H1 (cell line): ENCODE results near the gene KAT8. TPM values are rescaled to one million over a fixed set of nuclear protein-coding genes. Genes with fewer than 3 reads are reported as not detected.

Source experiments
- CTCF ChIA-PET: fragments of 300-600 bp; sonication (Branson Sonifier 250); formaldehyde crosslinking; loops from one replicate; lab custom pipeline; 2021; ENCODE audit not compliant: partially characterized antibody; lab: Charles Lee
- POLR2A ChIA-PET: fragments of 300-600 bp; sonication (Branson Sonifier 250); formaldehyde crosslinking; loops from one replicate; lab custom pipeline; 2021; ENCODE audit warnings: inconsistent platforms; ENCODE audit not compliant: partially characterized antibody; lab: Charles Lee
- DNase-seq, 2 experiments: peaks; one replicate each; pipeline versions ENCODE4 v3.0.0 to v3.0.0-alpha.2; 2010 to 2022; ENCODE audit warnings: low spot score in 2 of 2, low read depth in 1 of 2, mixed read lengths in 1 of 2
- FAIRE-seq: peaks from 2 replicates; lab custom pipeline; 2011; peaks lifted over from hg19 to GRCh38; lab: Jason Lieb, UNC
- H2AFZ ChIP-seq: 2 replicates; pipeline ENCODE4 v1.8.1; 2012; ENCODE audit warnings: low read length, inconsistent platforms
- H2AK5ac ChIP-seq: 2 replicates; pipeline ENCODE4 v1.6.1; 2013; ENCODE audit warnings: low read depth, low read length
- H2BK120ac ChIP-seq: replicated peaks from 2 replicates; pipeline ENCODE3; 2013; ENCODE audit warnings: low read depth, low read length, inconsistent platforms
- H2BK12ac ChIP-seq: 2 replicates; pipeline ENCODE4 v1.6.1; 2013; ENCODE audit warnings: low read depth, low read length
- H2BK15ac ChIP-seq: 2 replicates; pipeline ENCODE4 v1.6.1; 2013; ENCODE audit warnings: low read length
- H2BK20ac ChIP-seq: 2 replicates; pipeline ENCODE4 v1.6.1; 2013; ENCODE audit warnings: low read length
- H2BK5ac ChIP-seq: 2 replicates; pipeline ENCODE4 v1.6.1; 2013; ENCODE audit warnings: low read depth, low read length
- H3K14ac ChIP-seq: 2 replicates; pipeline ENCODE4 v1.6.1; 2013; ENCODE audit warnings: inconsistent platforms; ENCODE audit not compliant: insufficient read length
- H3K18ac ChIP-seq: 2 replicates; pipeline ENCODE4 v1.6.1; 2013; ENCODE audit warnings: low read length; ENCODE audit errors: extremely low read depth
- H3K23ac ChIP-seq: 2 replicates; pipeline ENCODE4 v1.6.1; 2013; ENCODE audit warnings: inconsistent platforms; ENCODE audit not compliant: insufficient read length
- H3K23me2 ChIP-seq: 2 replicates; pipeline ENCODE4 v1.6.1; 2013; ENCODE audit warnings: low read depth, low read length
- H3K27ac ChIP-seq: 2 replicates; pipeline ENCODE4 v1.6.1; 2011; ENCODE audit warnings: low read depth, low read length, inconsistent platforms
- H3K27me3 ChIP-seq, 4 experiments: replicated peaks in 1 of 4; 1 replicate in 1 of 4; 2 replicates in 3 of 4; pipeline versions ENCODE4 v1.6.1 to v1.8.1; 2011 to 2013; ENCODE audit warnings: low read length in 3 of 4, mild to moderate bottlenecking in 3 of 4, inconsistent platforms in 2 of 4, mixed read lengths in 2 of 4, moderate library complexity in 1 of 4; ENCODE audit not compliant: control insufficient read depth in 3 of 4, insufficient read depth in 3 of 4; ENCODE audit errors: extremely low read depth in 1 of 4
- H3K36me3 ChIP-seq, 4 experiments: 2 replicates each; pipeline versions ENCODE4 v1.6.1 to v1.8.1; 2011 to 2013; ENCODE audit warnings: mild to moderate bottlenecking in 4 of 4, low read length in 3 of 4, moderate library complexity in 2 of 4, control low read depth in 1 of 4, inconsistent platforms in 1 of 4; ENCODE audit not compliant: insufficient read depth in 4 of 4, control insufficient read depth in 2 of 4
- H3K4ac ChIP-seq: replicated peaks from 2 replicates; pipeline ENCODE3; 2013; ENCODE audit warnings: low read length, low read depth, mixed read lengths, inconsistent platforms; ENCODE audit not compliant: insufficient read length
- H3K4me1 ChIP-seq, 4 experiments: replicated peaks in 1 of 4; 1 replicate in 1 of 4; 2 replicates in 3 of 4; pipeline versions ENCODE4 v1.6.1 to v1.8.1; 2011 to 2013; ENCODE audit warnings: low read length in 3 of 4, inconsistent platforms in 2 of 4, mixed read lengths in 1 of 4; ENCODE audit not compliant: insufficient read depth in 4 of 4, control insufficient read depth in 3 of 4
- H3K4me2 ChIP-seq, 2 experiments: 2 replicates each; pipeline versions ENCODE4 v1.6.1 to v1.8.1; 2011 to 2013; ENCODE audit warnings: low read depth in 2 of 2, low read length in 2 of 2, control low read depth in 1 of 2, inconsistent platforms in 1 of 2, mild to moderate bottlenecking in 1 of 2; ENCODE audit not compliant: insufficient read depth in 1 of 2
- H3K4me3 ChIP-seq, 4 experiments: fragments of 200-600, 300-600 bp in 1 of 4; sonication (generic), shearing (Covaris generic), sonication (Bioruptor Twin) in 1 of 4; 2 replicates each; pipeline versions ENCODE4 v1.5.1 to v1.8.1; 2011 to 2016; ENCODE audit warnings: low read length in 4 of 4, low read depth in 3 of 4, control low read depth in 2 of 4, inconsistent platforms in 2 of 4, mild to moderate bottlenecking in 2 of 4, mixed read lengths in 1 of 4, moderate library complexity in 1 of 4; ENCODE audit not compliant: insufficient read depth in 2 of 4; ENCODE audit errors: extremely low read depth in 1 of 4
- H3K56ac ChIP-seq: replicated peaks from 2 replicates; pipeline ENCODE3; 2013; ENCODE audit warnings: low read depth, mild to moderate bottlenecking, mixed read lengths, low read length, inconsistent platforms; ENCODE audit not compliant: insufficient read length
- H3K79me1 ChIP-seq: 2 replicates; pipeline ENCODE4 v1.6.1; 2013; ENCODE audit warnings: low read depth, low read length, control low read depth
- H3K79me2 ChIP-seq, 2 experiments: 2 replicates each; pipeline versions ENCODE4 v1.6.1 to v1.8.1; 2012 to 2013; ENCODE audit warnings: low read length in 2 of 2, mild to moderate bottlenecking in 2 of 2, inconsistent platforms in 1 of 2; ENCODE audit not compliant: insufficient read depth in 2 of 2, control insufficient read depth in 1 of 2
- H3K9ac ChIP-seq, 4 experiments: replicated peaks in 1 of 4; 1 replicate in 1 of 4; 2 replicates in 3 of 4; pipeline versions ENCODE4 v1.6.1 to v1.8.1; 2011 to 2013; ENCODE audit warnings: low read depth in 3 of 4, low read length in 3 of 4, control low read depth in 2 of 4, mild to moderate bottlenecking in 2 of 4, moderate library complexity in 2 of 4, inconsistent platforms in 1 of 4; ENCODE audit errors: extremely low read depth in 1 of 4
- H3K9me3 ChIP-seq, 2 experiments: 2 replicates each; pipeline versions ENCODE4 v1.6.1 to v1.8.1; 2012 to 2013; ENCODE audit warnings: mild to moderate bottlenecking in 2 of 2, moderate library complexity in 2 of 2, control low read depth in 1 of 2, inconsistent platforms in 1 of 2, low read depth in 1 of 2, low read length in 1 of 2, mixed read lengths in 1 of 2; ENCODE audit not compliant: insufficient read depth in 2 of 2
- H4K20me1 ChIP-seq, 2 experiments: replicated peaks in 1 of 2; 2 replicates each; pipeline versions ENCODE3 to v1.8.1; 2011 to 2013; ENCODE audit warnings: inconsistent platforms in 2 of 2, low read length in 2 of 2, mild to moderate bottlenecking in 1 of 2; ENCODE audit not compliant: insufficient read depth in 2 of 2, control insufficient read depth in 1 of 2
- H4K5ac ChIP-seq: 2 replicates; pipeline ENCODE4 v1.6.1; 2013; ENCODE audit warnings: low read length, low read depth, mixed read lengths, inconsistent platforms; ENCODE audit not compliant: insufficient read length
- H4K8ac ChIP-seq: 2 replicates; pipeline ENCODE4 v1.8.0; 2013; ENCODE audit warnings: mild to moderate bottlenecking, moderate library complexity, low read length, inconsistent platforms; ENCODE audit not compliant: insufficient read depth; ENCODE audit errors: extremely low read depth
- H4K91ac ChIP-seq: replicated peaks from 2 replicates; pipeline ENCODE3; 2013; ENCODE audit warnings: low read length, mixed read lengths, inconsistent platforms; ENCODE audit not compliant: insufficient read length
- ATF2 ChIP-seq: IDR thresholded peaks from 2 replicates; pipeline ENCODE4 v1.6.1; 2012; ENCODE audit warnings: low read length, inconsistent platforms
- CREB1 ChIP-seq: IDR thresholded peaks from 2 replicates; pipeline ENCODE4 v1.6.1; 2012; ENCODE audit warnings: inconsistent platforms
- FOSL1 ChIP-seq: IDR thresholded peaks from 2 replicates; pipeline ENCODE4 v1.6.1; 2011; ENCODE audit warnings: mild to moderate bottlenecking, low read depth, low read length, moderate library complexity; ENCODE audit not compliant: insufficient read depth
- RXRA ChIP-seq: IDR thresholded peaks from 2 replicates; pipeline ENCODE4 v1.6.1; 2011; ENCODE audit warnings: low read depth, mild to moderate bottlenecking, low read length, moderate library complexity; ENCODE audit not compliant: insufficient read depth
- SP4 ChIP-seq: IDR thresholded peaks from 2 replicates; pipeline ENCODE4 v1.6.1; 2012; ENCODE audit warnings: low read length, inconsistent platforms
- TAF7 ChIP-seq: optimal IDR thresholded peaks from 2 replicates; pipeline ENCODE3; 2011; ENCODE audit warnings: low read depth, mild to moderate bottlenecking, inconsistent platforms, low read length, moderate library complexity, borderline replicate concordance
- WGBS, 2 experiments: shearing (Covaris generic) in 1 of 2; methylation state at CpG; one replicate each; pipeline versions ENCODE4 v1.1.6 to v1.1.7; 2013 to 2015; ENCODE audit warnings: low lambda C conversion rate in 2 of 2, mixed read lengths in 2 of 2, inconsistent platforms in 1 of 2, low coverage in 1 of 2, missing lambda C conversion rate in 1 of 2; ENCODE audit not compliant: insufficient replicate concordance in 2 of 2, insufficient coverage in 1 of 2, insufficient read length in 1 of 2; ENCODE audit errors: extremely low coverage in 1 of 2, missing lambda C conversion rate in 1 of 2; 5-methylcytosine and 5-hydroxymethylcytosine counted together
- polyA plus RNA-seq, 7 experiments: library from polyadenylated mRNA; depleted of rRNA in 3 of 7; stranded (reverse) in 5 of 7; unstranded in 2 of 7; fragments of >200 nt in 5 of 7; fragments of 200-250 nt in 2 of 7; gene quantifications; 1 replicate in 5 of 7; 2 replicates in 1 of 7; 4 replicates in 1 of 7; pipeline versions ENCODE4 v1.2.1 to v1.2.3, GENCODE V29; 2011 to 2013; ENCODE audit warnings: missing spikeins in 2 of 7, mixed read lengths in 2 of 7
- total RNA-seq: library from RNA; stranded (reverse); fragmentation: NEBNext Ultra II Directional; extraction: Animal tissue kit (Norgen Biotek cat#: 25700); gene quantifications from 2 replicates; pipeline ENCODE4 v1.2.1, GENCODE V29; 2021

The KAT8 gene
- total and polyA plus RNA-seq, 2 of the 8 experiments (the other 6 are each of a cell fraction or from before 2014, with no cell fraction given) = 52.6 to 61.6 TPM

DNA sequence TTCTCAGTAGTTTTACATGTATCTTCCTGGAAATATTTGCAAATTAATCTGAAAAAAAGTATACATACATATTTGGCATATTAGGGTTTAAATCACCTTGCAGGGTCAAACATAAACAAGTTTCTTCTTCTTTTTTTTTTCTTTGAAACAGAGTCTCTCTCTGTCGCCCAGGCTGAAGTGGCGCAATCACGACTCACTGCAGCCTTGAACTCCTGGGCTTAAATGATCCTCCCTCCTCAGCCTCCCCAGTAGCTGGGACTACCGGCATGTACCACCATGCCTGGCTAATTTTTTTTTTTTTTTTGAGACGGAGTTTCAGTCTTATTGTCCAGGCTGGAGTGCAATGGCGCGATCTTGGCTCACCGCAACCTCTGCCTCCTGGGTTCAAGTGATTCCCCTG is 49.9 kb downstream of the KAT8 start:
- Histone ChIP-seq H3K36me3 (no peaks in the 10 kb centered on the region), H4K8ac (no peak overlapping the region), H3K4me3 (no peak overlapping the region), H4K5ac (no peak overlapping the region), H3K23me2 (0 out of 2 replicates have a peak, but pooled peaks cover 3% of the 10 kb centered on the region), H3K23ac (no peak overlapping the region), H4K91ac (no peak overlapping the region), H2BK15ac (no peak overlapping the region), H3K4me2 (no peak overlapping the region), H3K27ac (no peak overlapping the region), H3K56ac (no peak overlapping the region), H2BK120ac (no peak overlapping the region), H3K18ac (no peak overlapping the region), H2AK5ac (no peak overlapping the region), H3K27me3 (no peaks in the 10 kb centered on the region; a peak in 1 of 7 replicates), H3K79me1 (no peaks in the 10 kb centered on the region), H3K79me2 (no peaks in the 10 kb centered on the region), H2BK12ac (no peak overlapping the region), H2BK20ac (no peak overlapping the region), H3K14ac (no peak overlapping the region), H3K4ac (no peak overlapping the region), H3K4me1 (peaks cover 0 to 3% (median 0%) of the 10 kb centered on the region in 4 experiments; a peak in 1 of 7 replicates), H2AFZ (no peak overlapping the region), H3K9ac (no peak overlapping the region), H3K9me3 (no peaks in the 10 kb centered on the region; a peak in 1 of 4 replicates), H2BK5ac (no peak overlapping the region), H4K20me1 (no peaks in the 10 kb centered on the region)
- DNase-seq (no peak), FAIRE-seq (no peak)
- ChIA-PET POLR2A (interaction anchor here (2.0 to 6.5 kb wide), 2 partner anchors 12 to 23 kb away, joined by 6 to 62 read pairs; partner anchors contain the start of gene FUS), CTCF (interaction anchor here (0.6 to 2.7 kb wide), 4 partner anchors 10 to 125 kb away, joined by 3 to 11 read pairs (median 4); no protein-coding TSS in a partner anchor)
- 94% methylated on average over 7 of the region's 8 CpGs; no CpG with 5 or more reads in 1 of the 2 experiments for WGBS, 2 experiments
- TF ChIP-seq FOSL1 (no peak), RXRA (no peak), CREB1 (no peak), TAF7 (no peak), ATF2 (no peak), SP4 (no peak)
